A673 (cell line): ENCODE data around the gene GPD1L.

Source experiments
- EZH2 ChIP-seq: fragments of 200-600 bp; sonication (generic); IDR thresholded peaks from 2 replicates; pipeline ENCODE4 v1.6.1; 2017; ENCODE audit warnings: borderline replicate concordance, low read depth, mild to moderate bottlenecking, mixed read lengths, antibody characterized with exemption, low read length; ENCODE audit not compliant: poor library complexity, severe bottlenecking
- TF ChIP-seq, protein P1 (sequence below): fragments of 300-800, 200-600 bp; sonication (generic); conservative IDR thresholded peaks from 2 replicates; pipeline ENCODE4 v1.5.1; 2017; ENCODE audit warnings: low read depth, mild to moderate bottlenecking, antibody characterized with exemption, low read length, moderate library complexity, mixed read lengths

DNA sequence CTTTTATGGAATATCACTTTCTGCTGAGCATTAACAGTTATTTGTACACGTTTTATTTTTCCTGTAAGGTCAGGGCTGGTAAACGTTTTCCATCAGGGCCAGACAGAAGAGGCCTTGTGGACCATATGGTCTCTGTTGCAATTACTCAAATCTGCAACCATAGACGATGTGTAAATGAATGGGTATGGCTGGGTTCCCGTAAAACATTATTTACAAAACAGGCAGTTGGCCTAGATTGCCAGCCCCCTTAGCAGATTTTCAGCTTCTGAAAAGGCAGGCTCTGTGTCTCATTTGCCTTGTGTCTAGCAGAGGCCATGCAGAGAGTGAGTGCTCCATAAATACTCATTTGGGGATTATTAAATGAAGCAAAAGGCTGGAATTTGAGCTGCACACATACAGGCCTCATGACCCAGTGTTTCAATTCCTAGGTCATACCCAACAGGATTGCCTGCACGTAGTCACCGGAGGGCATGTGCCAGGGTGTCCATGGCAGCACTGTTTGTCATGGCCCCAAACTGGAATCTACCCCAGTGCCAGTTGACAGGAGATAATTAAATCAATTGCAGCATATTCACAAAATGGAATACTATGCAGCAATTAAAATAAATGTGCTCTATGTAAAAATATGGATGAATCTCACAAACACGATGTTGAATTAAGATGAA, 51.3 kb downstream of the GPD1L start:
- TF ChIP-seq, protein P1, sequence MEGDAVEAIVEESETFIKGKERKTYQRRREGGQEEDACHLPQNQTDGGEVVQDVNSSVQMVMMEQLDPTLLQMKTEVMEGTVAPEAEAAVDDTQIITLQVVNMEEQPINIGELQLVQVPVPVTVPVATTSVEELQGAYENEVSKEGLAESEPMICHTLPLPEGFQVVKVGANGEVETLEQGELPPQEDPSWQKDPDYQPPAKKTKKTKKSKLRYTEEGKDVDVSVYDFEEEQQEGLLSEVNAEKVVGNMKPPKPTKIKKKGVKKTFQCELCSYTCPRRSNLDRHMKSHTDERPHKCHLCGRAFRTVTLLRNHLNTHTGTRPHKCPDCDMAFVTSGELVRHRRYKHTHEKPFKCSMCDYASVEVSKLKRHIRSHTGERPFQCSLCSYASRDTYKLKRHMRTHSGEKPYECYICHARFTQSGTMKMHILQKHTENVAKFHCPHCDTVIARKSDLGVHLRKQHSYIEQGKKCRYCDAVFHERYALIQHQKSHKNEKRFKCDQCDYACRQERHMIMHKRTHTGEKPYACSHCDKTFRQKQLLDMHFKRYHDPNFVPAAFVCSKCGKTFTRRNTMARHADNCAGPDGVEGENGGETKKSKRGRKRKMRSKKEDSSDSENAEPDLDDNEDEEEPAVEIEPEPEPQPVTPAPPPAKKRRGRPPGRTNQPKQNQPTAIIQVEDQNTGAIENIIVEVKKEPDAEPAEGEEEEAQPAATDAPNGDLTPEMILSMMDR: no peak
- no peak for TF ChIP-seq EZH2
